Astrocyte (in vitro differentiated cells and primary cell): ENCODE measurements around the gene SYVN1.

Experiments
- EZH2 ChIP-seq: IDR thresholded peaks from 2 replicates; pipeline ENCODE4 v1.6.1; 2012; ENCODE audit warnings: mild to moderate bottlenecking, low read length, inconsistent platforms; ENCODE audit not compliant: insufficient read depth
- TF ChIP-seq, protein P1 (sequence below): IDR thresholded peaks from 2 replicates; pipeline ENCODE4 v1.5.1; 2011; ENCODE audit warnings: low read depth, mild to moderate bottlenecking, inconsistent platforms, low read length, moderate library complexity; ENCODE audit not compliant: insufficient read depth

DNA sequence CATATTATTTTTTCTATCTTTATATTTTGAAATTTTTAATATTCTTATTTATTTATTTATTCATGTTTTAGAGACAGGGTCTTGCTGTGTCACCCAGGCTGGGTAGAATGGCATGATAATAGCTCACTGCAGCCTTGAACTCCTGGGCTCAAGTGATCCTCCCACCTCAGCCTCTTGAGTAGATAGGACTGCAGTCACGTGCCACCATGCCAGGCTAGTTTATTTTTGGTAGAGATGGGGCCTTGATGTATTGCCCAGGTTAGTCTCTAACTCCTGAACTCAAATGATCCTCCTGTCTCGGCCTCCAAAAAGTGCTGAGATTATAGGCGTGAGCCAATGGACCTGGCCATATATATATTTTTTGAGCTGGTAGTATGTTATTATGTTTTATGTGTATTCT is 33.3 kb upstream of the SYVN1 start:
- TF ChIP-seq, protein P1, sequence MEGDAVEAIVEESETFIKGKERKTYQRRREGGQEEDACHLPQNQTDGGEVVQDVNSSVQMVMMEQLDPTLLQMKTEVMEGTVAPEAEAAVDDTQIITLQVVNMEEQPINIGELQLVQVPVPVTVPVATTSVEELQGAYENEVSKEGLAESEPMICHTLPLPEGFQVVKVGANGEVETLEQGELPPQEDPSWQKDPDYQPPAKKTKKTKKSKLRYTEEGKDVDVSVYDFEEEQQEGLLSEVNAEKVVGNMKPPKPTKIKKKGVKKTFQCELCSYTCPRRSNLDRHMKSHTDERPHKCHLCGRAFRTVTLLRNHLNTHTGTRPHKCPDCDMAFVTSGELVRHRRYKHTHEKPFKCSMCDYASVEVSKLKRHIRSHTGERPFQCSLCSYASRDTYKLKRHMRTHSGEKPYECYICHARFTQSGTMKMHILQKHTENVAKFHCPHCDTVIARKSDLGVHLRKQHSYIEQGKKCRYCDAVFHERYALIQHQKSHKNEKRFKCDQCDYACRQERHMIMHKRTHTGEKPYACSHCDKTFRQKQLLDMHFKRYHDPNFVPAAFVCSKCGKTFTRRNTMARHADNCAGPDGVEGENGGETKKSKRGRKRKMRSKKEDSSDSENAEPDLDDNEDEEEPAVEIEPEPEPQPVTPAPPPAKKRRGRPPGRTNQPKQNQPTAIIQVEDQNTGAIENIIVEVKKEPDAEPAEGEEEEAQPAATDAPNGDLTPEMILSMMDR, result no peak
- no peak for TF ChIP-seq EZH2
